NCI-H2227 treated with DMSO at 0.1 percent for 48 hours (cell line): ENCODE results near the gene TRABD2B.

Experiments
- DNase-seq: peaks from one replicate; lab custom pipeline; 2025; lab: John Stamatoyannopoulos, UW

The TRABD2B gene

DNA sequence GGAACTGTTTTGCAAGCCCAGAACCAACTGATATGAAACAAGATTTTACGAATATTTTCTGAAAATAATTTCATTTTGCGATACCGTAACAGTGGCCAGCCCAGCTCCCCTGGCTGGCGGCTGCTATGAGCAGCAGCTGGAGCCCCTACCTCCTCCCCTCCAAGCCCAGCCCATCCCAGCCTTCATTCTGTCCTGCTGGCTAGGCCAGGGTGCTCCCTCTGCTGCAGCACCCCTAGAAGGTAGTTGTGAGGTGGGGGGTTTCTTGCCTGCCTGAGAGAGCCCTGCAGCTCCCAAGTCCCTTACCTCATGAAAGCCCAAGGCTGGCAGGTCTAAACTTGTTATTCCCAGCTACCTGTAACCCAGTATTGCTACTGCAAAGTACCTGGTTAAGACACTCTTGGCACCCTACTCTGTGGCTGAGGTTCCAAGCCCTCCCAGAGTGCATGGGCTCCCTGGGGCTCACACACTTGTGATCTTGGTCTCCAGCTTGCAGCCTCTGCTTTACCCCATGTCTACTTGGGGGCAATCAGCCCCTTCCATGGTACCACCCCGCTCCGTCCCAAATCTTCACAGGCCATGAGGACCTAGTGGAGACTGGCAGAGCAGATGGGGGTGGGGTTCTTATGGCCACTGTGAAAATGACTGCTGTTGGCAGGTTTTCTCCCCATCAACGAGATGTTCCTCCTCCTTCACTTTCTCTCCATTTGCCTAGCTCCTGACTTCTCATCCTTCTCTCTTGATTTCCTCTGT is 239.8 kb downstream of the TRABD2B start:
- no peak for DNase-seq

DNA sequence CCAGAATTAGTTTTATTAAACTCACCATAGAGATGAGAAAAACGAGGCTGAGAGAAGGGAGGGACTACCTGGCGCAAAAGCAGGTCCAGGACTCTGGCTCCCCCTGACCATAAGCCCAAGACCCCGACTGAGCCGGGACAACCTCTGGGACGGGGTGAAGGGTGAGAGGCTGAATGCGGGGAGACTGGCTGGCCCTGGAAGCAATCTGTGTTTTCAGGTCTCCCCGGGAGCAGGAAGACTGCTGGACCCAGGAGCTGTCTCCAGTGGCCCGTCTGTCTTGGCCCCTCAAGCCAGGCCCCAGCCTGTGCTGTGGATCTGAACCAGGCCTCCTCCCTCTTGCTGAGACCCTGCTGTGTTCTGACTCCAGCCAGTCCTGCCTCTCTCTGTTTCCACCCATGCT is 240.8 kb downstream of the TRABD2B start:
- DNase-seq = no peak

DNA sequence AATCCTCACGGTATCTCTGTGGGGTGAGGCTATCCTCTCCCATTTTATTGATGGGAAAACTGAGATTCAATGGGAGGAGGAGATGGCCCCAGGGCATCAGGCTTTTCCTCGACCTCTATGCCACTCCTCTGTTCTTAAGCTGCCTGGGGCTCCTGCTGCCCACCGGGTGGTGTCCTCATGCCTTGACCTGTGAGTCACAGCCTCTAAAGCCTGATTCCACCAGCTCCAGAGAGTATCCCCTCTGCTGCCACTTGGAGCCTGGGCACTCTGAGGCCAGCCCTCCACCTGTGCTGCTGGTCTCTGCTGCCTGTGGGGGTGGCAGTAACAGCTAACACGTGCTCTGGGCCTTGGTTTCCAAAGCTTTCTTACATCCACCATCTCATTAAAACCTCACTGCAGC is 241.2 kb downstream of the TRABD2B start:
- DNase-seq = no peak

DNA sequence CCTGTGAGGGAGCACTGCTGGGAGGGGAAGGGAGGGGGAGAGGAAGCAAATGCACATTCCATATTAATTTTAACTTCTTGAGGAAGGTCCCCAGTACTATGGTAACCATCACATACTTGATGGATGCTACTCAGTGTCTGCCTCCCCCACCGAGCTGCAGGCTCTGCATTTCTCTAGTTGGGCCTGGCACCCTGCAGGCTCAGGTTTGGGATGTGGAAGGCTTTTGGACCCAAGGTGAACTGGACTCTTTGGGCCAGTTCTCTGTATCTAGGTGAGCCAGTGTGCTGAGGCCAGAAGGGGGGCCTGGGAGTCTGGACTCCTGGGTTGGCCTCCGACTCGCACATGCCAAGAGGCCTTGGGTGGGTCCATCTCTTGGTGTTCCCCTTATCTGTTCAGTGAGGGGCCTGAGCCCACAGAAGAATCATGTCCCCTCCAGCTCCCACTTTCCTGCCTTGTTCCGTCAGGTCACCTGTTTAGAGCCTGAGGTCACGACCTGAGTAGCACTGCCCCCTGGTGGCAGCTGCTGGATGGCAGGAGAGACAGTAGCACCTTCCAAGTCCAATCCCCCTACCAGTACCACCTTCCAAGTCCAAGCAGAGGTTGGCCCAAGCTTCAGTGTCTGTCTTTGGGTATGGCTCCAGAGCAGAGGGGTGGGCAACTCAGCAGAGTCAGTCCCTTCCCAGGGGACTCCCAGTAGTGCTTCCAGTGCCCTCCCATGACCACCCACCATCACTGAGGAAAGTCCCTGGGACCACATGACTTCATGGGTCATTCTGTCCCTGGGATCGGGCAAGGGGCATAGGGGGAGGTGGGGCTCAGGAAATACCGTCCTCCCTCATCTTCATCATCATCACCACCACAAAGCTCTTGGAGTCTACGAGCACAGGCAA is 241.8 kb downstream of the TRABD2B start:
- DNase-seq = no peak

DNA sequence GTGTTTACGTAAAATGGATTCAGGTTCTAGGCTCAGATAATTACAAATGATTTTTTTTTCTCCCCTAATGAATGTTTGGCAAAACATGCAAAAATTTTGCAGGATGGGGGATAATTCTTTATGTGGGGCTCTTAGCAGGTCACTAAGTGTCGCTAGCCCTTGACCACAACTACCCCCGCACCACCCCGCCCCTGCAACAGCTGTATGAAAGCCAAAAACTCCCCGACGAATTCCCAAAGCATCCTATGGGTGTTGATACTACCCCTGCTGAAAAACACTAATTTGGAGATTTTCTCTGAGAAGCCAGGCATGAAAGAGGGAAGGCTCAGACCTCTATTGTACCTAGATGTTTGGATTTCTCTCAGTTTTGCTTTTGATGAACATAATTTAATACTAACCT is 243.0 kb downstream of the TRABD2B start:
- no peak for DNase-seq

DNA sequence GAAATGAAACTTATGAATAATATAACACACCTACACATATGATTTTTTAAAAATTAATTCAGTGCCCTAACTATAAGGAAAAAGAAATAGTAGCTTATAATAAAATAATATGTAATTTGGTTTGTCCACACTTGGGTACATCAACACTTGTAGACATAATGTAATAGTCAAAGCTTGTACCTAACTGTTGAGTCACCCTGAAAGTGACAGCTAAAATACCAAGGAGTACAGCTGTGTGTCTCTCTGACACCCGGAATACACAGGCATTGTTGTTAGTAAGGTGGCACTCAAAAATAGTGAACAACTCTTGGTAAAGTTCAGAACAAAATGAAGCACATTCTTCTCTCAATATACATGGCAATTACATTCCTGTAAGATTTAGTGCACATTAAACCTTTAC is 243.4 kb downstream of the TRABD2B start:
- no peak for DNase-seq

DNA sequence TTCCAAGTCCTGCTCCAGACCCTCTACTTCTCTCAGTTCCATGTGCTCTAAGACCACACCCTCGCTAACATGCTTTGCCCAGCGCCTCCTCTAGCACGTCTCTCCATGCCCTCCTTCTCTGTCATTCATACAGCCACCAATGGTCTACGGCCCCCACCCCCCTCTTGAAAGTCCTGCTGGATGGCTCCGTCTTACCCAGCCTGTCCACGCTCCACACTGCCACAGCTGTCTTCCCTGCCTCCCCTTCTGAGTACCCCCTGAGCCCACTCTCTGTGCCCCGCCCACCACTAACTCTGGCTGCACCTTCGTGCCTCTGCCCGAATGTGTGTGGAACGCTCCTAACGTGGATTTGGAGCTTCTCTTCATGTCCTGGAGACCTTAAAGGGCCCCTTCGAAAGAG is 244.6 kb downstream of the TRABD2B start:
- DNase-seq = no peak

DNA sequence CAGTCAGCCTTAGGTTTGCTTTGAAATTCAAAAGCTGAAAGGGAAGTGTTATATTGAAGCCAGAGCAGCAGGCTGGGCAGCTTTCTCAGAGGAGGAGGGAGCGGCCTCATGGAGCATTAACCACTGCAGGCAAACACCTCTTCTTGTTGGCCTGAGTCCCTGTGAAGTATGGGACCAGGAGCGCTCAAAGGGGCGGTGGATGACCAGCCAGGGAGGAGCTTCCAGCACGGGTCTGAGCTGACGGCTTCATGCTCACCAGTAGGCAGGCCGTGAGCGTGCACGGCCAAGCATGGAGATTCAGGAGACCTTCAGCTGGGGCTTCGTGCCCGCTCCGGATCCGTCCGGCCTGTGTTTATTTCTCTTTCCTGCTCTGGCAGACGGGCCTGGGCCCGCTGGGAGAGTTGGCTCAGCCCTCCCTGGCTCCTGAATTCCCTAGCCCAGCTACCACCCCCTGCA is 245.2 kb downstream of the TRABD2B start:
- no peak for DNase-seq

DNA sequence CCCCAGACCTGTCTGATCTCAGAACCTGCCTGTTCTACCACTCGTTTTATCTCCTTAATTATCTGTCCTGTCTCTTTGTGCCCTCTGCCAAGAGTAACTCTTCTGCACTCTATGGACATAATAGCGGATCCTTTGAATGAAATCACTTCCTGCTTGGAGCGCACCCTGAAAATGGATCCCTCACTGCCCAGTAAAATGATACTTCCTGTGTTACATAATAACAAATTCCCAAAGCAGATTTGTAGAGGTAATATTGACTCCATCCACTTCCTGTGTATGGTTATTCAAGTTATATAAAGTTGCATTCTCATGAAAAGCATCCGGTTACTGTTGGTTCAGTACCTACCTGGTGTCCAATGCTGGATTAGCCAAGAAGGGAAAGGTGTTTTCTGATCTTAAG is 246.0 kb downstream of the TRABD2B start:
- no peak for DNase-seq

DNA sequence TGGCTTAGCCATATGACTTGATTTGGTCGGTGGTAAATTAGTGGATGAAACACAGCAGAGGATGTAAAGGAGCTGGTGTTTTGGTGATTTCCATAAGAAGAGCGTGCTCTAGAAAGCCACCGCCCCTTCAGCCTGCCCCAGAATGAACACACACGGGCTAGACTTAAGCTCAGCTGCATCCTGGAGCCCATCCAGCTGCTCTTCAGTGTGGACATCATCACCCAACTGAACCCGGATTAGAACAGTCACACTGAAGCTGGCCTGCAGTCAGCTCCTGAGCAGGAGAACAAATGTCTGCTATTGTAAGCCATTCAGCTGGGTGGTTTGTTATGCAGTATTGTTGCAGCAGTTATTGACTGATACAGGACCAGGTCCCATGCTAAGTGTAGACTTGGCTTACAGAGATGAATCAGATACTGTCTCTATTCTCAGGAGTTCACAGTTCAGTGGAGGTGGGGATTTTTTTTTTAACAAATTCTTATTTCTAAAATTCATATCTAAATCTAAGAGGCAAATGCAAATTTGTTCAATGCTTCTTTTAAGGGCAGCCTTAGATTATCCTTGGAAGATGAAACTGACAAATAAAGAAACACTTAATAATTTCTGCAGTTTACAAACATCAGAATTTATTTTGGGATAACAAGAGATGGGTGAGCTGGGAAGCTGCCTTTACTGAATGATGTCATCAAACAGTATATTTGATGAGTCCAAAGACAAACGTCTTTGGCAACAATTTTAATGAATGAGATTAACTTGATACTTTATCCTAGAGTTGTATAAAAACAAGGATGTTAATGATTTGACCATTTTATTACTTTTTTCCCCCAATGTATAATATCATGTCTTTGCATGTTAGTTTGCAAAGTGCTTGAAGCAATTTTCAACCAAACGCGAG is 251.2 kb downstream of the TRABD2B start:
- no peak for DNase-seq

DNA sequence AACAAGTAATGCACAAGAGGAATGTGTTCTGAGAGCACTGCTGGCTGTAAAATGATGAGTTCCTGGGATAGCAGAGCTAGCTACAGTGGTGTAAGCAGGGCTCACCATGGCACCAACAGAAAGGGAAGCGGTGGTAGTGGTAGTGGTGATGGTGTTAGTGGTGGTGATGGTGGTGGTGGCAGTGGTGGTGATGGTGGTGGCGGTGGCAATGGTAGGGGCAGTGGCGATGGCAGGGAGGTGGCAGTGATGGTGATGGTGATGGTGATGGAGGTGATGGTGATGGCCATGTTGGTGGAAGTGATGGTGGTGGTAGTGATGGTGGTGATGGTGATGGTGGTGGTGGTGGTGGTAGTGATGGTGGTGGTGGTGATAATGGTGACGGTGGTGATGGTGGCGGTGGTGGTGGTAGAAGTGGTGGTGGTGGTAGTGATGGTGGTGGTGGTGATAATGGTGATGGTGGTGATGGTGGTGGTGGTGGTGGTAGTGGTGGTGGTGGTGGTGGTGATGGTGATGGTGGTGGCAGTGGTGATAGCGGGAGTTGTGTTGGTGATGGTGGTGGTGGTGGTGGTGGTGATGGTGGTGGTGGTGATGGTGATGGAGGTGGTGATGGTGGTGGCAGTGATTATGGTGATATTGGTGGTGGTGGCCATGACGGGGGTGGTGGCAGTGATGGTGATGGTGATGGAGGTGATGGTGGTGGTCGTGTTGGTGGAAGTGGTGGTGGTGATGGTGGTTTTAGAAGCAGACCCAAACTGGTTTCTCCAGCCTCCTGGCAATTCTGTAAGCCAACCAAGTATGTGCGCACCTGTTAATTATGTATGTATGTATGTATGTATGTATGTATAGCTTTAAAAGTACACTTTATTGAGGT is 254.1 kb downstream of the TRABD2B start:
- no peak for DNase-seq

DNA sequence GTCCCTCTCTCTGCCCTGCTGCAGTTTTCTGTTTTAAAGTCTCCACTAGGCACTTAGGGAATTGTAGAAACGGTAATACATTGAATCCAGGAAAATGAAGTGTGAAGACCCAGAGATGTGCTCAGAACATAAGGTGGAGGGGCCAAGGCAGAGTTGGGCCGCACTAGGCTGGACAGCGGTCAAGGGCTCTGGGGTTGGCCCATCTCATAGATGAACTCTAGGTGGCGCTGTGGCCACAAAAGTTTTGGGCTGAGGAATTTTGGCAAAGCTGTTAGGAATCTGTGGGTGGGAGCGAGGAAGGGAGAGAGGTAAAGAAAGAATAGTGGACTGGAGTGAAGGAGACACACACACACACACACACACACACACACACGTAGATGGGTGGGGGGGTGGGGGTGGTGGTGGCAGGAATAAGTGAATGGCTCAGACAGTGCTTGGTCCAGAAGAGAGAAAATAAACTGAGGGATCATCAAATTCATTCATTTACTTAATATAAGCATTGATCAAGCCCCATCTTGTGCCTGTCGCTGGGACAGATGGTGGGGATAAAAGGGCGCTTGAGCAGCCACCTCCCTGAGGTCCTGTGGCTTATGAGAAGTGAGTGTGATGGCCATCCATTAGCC is 258.5 kb downstream of the TRABD2B start:
- DNase-seq = peak; percentile 3

DNA sequence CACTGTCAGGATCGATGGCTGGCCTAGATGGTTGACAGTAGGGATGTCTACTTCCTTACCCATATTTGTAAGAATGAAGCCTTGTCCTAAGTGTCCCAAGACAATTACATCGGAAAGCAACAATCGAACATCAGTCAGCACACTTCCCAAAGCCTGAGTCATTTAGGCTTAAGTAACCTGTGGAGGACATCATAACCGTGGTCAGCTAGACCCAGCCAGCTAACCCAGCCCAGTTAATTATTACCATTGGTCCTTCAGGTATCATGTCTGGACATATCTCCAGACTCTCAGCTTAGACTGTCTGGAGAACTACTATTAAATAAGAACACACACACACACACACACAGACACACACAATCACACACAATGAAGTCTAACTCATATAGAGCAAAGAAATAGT is 264.7 kb downstream of the TRABD2B start:
- DNase-seq = no peak

DNA sequence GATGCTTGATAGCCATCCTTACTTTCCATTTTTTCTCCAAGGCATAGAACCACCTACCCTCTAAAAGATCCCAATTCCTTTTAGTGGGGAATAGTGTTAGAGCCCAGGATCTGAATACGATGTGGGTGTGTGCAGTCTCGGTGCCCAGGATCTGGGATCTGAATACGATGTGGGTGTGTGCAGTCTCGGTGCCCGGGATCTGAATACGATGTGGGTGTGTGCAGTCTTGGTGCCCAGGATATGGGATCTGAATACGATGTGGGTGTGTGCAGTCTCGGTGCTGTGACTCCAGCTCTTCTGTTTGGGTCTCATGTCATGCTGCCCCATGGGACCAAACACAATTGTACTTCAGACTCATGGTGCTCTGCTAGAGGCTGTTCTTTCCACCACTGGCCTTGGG is 265.5 kb downstream of the TRABD2B start:
- DNase-seq = no peak

DNA sequence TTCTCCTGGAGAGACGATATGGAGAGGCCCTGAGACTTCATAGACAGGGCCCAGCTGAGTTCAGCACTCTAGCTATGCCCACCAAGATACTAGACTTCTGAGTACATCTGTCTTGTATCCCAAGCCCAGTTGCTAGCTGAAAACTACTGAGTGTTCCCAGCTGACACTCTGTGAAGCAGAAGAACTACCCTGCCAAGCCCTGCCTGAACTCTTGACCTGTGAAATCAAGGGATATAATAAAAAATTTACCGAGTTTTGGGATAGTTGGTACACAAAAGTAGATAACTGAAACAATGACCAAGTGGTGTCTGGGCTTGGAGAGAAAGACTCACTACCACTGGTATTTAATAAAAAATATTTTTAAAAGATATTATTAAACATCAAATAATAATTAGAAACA is 267.5 kb downstream of the TRABD2B start:
- no peak for DNase-seq

DNA sequence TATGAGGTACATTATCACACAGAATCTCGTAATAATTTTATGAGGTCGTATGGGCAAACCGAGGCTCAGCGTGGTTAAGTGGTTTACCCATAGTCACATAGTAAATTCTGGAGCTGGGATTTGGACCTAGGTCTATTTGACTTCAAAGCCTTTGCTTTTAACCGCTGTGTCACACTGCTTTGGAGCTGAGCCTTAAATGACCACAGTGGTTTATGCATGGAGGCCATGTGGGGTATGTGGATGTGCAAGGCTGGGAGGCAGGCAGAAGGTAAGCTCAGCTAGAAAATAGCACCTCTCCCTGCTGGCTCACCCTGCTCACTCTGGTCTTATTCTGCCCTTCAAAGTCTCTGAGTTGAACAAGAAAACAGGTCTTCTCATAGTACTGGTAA is 269.5 kb downstream of the TRABD2B start:
- DNase-seq = no peak

DNA sequence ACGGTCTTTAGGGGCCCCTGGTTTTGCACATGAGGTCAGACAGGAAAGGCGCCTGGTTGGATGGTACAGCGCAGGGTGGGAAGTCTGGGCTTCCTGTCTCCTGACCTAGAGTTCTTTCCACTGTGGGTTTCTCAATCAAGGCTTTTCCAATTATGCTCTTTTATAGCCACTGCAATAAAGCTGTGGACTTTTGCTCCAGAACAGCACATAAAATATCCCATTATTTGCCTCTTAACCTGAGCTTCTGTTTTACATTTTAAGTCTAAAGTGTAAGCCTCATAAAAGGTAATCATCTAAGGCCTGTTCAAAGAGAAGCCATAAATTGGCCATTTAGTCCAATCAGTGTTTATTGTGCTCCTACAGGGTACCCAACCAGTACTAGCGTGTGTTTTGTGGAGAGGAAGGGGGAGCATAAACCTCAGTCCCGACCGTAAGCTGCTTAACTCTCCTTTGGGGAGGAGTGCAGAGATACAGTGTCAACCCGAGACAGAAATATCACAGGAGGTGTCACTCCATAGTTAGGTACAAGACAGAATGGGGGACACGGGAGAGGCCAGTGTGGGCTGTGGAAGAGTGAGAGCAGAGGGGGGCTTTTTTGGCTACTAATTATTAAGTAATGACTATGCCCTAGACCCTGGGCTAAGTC is 270.0 kb downstream of the TRABD2B start:
- no peak for DNase-seq

DNA sequence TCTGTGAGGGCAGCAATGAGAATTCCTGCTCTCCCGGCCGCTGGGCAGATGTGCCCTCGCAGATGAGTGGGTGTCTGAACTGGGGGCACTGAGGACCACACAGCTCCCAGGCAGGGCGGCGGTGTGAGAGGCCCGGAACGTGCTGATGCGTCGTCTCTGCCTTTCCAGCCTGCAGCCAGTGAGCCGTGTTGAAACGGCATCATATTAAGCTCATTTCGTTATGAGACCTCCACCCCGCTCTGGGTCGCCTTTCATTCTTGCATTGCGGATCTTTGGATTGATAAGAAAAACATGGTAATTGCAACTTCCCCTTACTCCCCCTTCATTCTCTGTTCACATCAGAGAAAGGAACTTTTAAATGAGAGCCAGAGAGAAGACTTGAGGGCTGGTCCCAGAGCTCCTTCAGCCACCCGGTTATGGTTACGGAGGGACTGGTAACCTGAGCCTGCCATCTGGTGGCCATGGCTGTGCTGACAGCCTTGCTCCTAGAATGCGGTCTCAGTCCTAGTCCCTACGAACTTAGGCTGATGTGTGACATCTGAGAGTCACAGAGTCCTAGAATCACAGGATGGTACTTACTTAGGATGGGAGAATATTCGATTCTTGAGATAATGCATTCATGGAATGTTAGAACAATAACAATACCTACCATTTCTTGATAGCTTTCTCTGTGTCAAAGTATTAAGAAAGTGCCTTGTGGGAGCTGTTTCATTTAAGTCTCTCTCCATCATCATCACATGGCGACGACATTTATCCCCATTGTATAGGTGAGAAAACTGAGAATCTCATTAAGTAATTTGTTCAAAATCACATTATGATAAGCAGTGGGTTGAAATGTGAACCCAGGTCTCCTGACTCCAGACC is 271.0 kb downstream of the TRABD2B start:
- peak; percentile 53 for DNase-seq

DNA sequence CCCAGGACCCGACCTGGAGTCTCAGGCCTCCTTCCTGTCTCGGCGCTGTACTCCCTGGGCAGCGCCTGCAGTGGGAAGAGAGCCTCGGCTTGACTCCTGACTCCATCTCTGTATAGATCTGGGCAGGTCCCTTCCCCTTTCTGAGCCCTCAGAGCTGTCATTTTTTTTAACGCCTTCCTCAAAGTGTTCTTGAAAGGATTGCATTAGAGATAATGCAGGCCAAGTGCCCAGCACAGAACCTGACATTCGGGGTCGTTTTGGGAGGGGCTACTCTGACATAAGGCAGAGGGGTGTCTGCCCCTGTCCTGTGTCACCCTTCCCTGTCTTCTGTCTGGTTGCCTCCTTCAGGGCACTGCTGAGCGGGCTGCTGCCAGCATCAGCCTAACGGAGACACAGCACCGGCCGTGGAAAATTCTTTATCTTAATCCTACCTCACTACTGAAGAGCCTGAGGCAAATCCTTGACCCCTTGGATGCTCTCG is 271.6 kb downstream of the TRABD2B start:
- DNase-seq = no peak
